ENCODE measurements around the gene PITX1.
"Not testable (repeated sequence)": the region's sequence is repeated elsewhere in the genome, so short reads cannot be mapped to it uniquely, and the experiment has no call there.

Gene PITX1

GRCh38 chr5:135010502-135011354, 23.3 kb downstream of the PITX1 start:
- DNase-seq (ENCODE audit: low spot score) = no peak

DNA sequence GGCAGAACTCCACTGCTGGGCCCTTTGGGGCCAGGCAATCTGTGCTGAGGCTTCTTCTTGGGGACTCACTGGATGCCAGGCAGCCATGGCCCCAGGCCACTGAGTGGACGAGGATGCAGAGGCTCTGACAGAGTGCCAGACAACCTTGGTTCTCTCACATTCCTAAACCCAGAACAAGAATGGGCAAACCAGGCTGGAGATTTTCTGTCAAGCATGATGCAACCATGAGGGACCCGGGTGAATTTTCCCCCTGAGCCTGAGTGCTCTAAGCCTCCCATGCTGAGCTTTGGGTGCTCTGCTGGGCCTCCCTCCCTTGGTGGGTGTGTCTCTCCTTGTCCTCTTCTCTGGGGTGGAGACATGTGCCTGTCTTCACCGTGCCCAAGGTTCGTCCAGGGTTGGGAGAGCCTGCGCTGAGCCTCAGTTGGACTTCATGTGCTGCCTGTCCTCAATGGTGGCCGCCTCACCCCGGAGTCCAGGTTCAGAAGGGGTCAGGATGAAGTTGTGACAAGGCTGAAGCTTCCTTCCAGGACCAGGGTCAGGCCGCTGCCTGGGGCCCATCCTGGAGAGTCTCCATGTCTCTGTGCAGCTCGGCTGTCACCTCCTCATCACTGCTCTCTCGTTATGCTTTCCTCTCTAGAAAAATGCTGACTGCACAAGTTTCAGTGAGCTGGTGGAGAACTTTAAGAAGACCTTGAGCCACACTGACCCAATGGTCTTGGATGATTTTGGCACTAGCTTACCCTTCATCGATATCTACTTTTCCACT, 24.1 kb downstream of the PITX1 start:
- DNase-seq (ENCODE audit: low spot score) = no peak

DNA sequence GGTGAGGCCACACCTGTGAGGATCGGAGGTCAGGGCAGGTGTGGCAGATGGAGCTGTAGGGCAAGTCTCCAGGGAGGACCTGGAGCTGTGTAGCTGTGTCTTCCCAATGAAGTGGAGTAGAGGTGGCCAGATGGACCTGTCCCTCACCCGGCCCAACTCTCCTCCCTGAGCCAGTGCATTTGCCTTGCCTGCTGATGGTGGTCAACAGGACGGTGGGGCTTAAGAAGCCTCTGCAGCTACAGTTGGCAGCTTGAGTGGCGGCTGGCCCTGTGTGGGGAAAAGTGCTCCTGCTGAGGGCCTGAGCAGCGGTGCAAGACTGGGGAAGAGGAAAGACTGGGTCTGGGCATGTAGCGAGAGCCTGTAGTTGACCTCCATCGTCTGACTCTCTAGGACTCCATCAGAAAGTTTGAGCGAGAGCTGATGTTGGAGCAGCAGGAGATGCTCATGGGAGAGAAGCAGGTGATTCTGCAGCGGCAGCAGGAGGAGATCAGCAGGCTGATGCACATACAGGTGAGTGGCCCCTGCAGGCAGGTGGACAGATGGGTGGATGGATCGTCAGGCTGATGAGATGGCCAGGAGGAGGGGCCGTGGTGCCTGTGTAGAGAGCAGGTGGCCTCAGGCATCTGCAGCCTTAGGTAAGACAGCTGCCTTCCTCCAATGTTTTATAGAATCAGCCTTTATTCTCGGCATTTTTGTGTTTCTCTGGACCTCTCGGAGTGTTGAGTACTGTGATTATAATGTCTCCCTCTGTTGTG, 24.9 kb downstream of the PITX1 start:
- DNase-seq (ENCODE audit: low spot score) = no peak

- DNase-seq (ENCODE audit: low spot score) = peak; percentile 55
These were observed 25.5 kb downstream of the PITX1 start for GRCh38 chr5:135008556-135008955.

- DNase-seq (ENCODE audit: low spot score) = no peak
These were observed 26.2 kb downstream of the PITX1 start for GRCh38 chr5:135007749-135008363.

DNA sequence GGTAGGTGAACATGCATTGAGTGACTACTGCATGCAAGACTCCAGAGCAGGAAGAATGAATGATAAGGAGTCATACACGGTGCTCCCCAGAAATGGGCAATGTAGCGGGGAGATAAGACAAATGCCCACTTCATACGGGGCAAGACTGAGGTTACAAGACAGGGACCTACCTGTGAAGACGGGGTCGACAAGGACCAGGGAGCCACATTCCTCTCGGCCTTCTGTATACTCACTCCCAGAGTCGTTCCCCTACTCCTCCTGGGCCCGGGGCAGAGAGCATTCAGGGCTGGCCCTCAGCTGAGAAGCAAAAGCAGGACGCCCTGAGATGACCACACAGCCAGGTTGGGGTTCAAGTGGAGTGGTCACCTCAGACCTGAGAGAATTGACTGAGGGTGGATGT, 26.7 kb downstream of the PITX1 start:
- DNase-seq (ENCODE audit: low spot score) = no peak

- DNase-seq (ENCODE audit: low spot score) = no peak
These were observed 29.0 kb downstream of the PITX1 start for GRCh38 chr5:135005076-135005475.

- no peak for DNase-seq (ENCODE audit: low spot score)
These were observed 29.7 kb downstream of the PITX1 start for GRCh38 chr5:135004376-135004775.

DNA sequence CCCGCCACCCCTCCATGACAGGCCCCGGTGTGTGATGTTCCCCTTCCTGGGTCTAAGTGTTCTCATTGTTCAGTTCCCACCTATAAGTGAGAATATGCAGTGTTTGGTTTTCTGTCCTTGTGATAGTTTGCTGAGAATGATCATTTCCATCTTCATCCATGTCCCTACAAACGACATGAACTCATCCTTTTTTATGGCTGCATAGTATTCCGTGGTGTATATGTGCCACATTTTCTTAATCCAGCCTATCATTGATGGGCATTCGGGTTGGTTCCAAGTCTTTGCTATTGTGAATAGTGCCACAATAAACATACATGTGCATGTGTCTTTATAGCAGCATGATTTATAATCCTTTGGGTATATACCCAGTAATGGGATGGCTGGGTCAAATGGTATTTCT, 36.0 kb downstream of the PITX1 start:
- DNase-seq (ENCODE audit: low spot score) = not testable (repeated sequence)

DNA sequence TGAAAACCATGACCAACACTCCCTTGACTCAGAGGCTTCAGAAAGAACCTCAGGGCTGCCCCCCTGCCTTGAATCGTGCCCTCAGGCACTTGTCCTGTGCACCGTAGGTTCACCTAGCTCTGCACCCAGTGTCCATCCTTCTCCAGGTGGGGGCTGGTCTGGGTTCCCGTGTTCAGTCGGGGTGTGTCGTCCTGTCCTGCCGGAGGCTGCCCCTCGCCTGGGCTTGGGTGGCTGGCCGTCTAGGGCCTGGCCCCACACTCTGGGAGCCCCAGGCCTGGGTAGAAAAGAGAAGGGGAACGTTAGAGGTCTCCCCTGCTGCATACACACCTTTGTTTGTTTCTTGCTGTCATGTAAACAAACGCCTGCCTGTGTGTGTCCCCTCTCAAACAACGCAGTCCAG, 37.0 kb downstream of the PITX1 start:
- DNase-seq (ENCODE audit: low spot score) = no peak

DNA sequence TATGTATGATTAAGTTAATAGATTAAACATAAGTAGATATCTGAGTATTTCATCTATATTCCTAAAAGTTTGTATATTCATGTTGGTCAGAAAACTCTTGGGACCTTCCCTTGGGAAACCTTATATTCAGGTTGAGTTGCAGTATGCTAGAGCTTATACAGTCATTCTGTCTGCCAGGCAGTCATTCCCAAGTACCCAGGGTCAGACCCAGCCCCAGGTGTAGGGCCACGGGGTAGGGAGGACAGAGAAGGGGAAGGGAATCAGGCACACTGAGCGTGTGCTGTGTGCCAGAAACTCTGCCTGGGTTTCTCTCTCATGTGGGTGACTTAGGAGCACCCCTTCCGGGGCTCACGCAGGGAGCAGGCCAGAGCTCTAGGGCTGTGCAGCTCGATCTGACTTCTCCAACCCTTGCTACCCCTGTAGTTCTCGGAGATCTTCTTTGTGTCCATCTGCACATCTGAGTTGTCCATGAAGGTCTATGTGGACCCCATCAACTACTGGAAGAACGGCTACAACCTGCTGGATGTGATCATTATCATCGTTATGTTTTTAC, 38.1 kb downstream of the PITX1 start:
- DNase-seq (ENCODE audit: low spot score) = no peak

- DNase-seq (ENCODE audit: low spot score) = no peak
These were observed 39.4 kb downstream of the PITX1 start for GRCh38 chr5:134994560-134995156.

GRCh38 chr5:134993161-134993560, 40.9 kb downstream of the PITX1 start:
- no peak for DNase-seq (ENCODE audit: low spot score)

GRCh38 chr5:134992148-134992547, 41.9 kb downstream of the PITX1 start:
- no peak for DNase-seq (ENCODE audit: low spot score)

DNA sequence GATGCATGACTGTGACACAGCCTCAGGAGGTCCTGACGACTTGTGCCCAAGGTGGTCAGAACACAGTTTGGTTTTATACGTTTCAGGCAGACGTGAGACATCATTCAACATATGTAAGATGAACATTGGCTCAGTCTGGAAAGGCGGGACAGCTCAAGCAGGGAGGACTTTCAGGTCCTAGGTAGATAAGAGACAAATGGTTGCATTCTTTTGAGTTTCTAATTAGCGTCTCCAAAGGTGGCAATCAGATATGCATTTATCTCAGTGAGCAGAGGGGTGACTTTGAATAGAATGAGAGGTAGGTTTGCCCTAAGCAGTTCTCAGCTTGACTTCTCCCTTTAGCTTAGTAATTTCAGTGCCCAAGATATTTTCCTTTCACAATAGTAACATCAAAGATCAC, 43.8 kb downstream of the PITX1 start:
- not testable (repeated sequence) for DNase-seq (ENCODE audit: low spot score)

DNA sequence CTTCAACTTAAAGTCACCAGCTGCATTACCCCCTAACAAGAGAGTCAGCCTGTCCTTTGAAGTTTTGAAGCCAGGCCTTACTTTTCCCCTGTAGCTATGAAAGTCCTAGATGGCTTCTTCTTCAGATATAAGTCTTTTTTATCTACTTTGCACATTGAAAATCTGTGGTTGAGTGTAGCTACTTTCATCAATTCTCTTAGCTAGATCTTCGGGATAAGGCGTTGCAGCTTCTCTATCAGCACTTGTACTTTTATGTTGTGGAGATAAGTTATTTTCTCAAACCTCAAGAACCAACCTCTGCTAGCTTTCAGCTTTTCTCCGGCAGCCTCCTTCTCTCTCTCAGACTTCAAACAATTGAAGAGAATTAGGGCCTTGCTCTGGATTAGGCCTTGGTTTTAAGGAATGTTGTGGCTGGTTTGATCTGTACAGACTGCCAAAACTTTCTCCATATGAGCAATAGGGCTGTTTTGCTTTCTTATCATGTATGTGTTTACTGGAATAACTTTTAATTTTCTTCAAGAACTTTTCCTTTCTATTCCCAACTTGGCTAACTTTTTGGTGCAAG, 44.7 kb downstream of the PITX1 start:
- no peak for DNase-seq (ENCODE audit: low spot score)

- DNase-seq (ENCODE audit: low spot score) = no peak
These were observed 51.8 kb downstream of the PITX1 start for GRCh38 chr5:134982230-134982629.

GRCh38 chr5:134979416-134979815, 54.6 kb downstream of the PITX1 start:
- no peak for DNase-seq (ENCODE audit: low spot score)

All from left forelimb (tissue), 1 donor.